Daoy (cell line): ENCODE measurements around the gene AMOTL1. TPM values are rescaled to one million over a fixed set of nuclear protein-coding genes. Genes with fewer than 3 reads are reported as not detected.
"Not testable (repeated sequence)": the region's sequence is repeated elsewhere in the genome, so short reads cannot be mapped to it uniquely, and the experiment has no call there.

ENCODE experiments used
- DNase-seq: peaks from one replicate; pipeline ENCODE4 v3.0.0-alpha.2; 2015; ENCODE audit warnings: low read depth
- total RNA-seq: library from RNA; depleted of rRNA; stranded (reverse); fragments of >200 nt; shearing (Covaris generic); gene quantifications from 2 replicates; pipeline ENCODE4 v1.2.3, GENCODE V29; 2014

AMOTL1 gene
- total RNA-seq, 1 experiment from 2014 or later: 16.2 TPM

- DNase-seq: no peak
These were observed 55.1 kb downstream of the AMOTL1 start for GRCh38 chr11:94823102-94823732.

- DNase-seq: no peak
These were observed 56.9 kb downstream of the AMOTL1 start for GRCh38 chr11:94825031-94825430.

- no peak for DNase-seq
These were observed 57.3 kb downstream of the AMOTL1 start for GRCh38 chr11:94825481-94825880.

GRCh38 chr11:94826415-94826814 lies 58.3 kb downstream of the AMOTL1 start:
- DNase-seq: no peak

GRCh38 chr11:94828088-94828487 lies 59.9 kb downstream of the AMOTL1 start:
- no peak for DNase-seq

GRCh38 chr11:94830722-94831510 lies 62.8 kb downstream of the AMOTL1 start:
- DNase-seq: no peak

GRCh38 chr11:94831529-94831928 lies 63.4 kb downstream of the AMOTL1 start:
- DNase-seq: no peak

GRCh38 chr11:94832604-94833235 lies 64.6 kb downstream of the AMOTL1 start:
- DNase-seq: no peak

- no peak for DNase-seq
These were observed 66.9 kb downstream of the AMOTL1 start for GRCh38 chr11:94834911-94835593.

- no peak for DNase-seq
These were observed 67.4 kb downstream of the AMOTL1 start for GRCh38 chr11:94835594-94835927.

- no peak for DNase-seq
These were observed 69.2 kb downstream of the AMOTL1 start for GRCh38 chr11:94837317-94837716.

GRCh38 chr11:94838027-94838731 lies 70.0 kb downstream of the AMOTL1 start:
- no peak for DNase-seq

- no peak for DNase-seq
These were observed 72.1 kb downstream of the AMOTL1 start for GRCh38 chr11:94840209-94840608.

GRCh38 chr11:94844031-94844430 lies 75.9 kb downstream of the AMOTL1 start:
- no peak for DNase-seq

GRCh38 chr11:94845622-94846021 lies 77.5 kb downstream of the AMOTL1 start:
- no peak for DNase-seq

- no peak for DNase-seq
These were observed 81.7 kb downstream of the AMOTL1 start for GRCh38 chr11:94849839-94850238.

GRCh38 chr11:94851864-94852636 lies 83.9 kb downstream of the AMOTL1 start:
- DNase-seq: no peak

GRCh38 chr11:94853288-94853687 lies 85.1 kb downstream of the AMOTL1 start:
- not testable (repeated sequence) for DNase-seq

- no peak for DNase-seq
These were observed 85.7 kb downstream of the AMOTL1 start for GRCh38 chr11:94853836-94854235.

GRCh38 chr11:94854770-94855633 lies 86.8 kb downstream of the AMOTL1 start:
- no peak for DNase-seq
